Stomach smooth muscle (tissue), 2 donors: ENCODE data around the gene UGT8.
"Not testable (repeated sequence)": the region's sequence is repeated elsewhere in the genome, so short reads cannot be mapped to it uniquely, and the experiment has no call there.

ENCODE experiments used
- H3K27ac ChIP-seq: one replicate; pipeline ENCODE4 v1.7.0; 2013; ENCODE audit warnings: mild to moderate bottlenecking, low read length, inconsistent platforms
- H3K27me3 ChIP-seq, 2 donors: one replicate each; pipeline ENCODE4 v1.7.0; 2013; ENCODE audit warnings: low read length in 2 of 2; ENCODE audit not compliant: insufficient read depth in 2 of 2, control insufficient read depth in 1 of 2
- H3K36me3 ChIP-seq, 2 donors: one replicate each; pipeline ENCODE4 v1.7.0; 2013; ENCODE audit warnings: low read length in 2 of 2; ENCODE audit not compliant: control insufficient read depth in 2 of 2, insufficient read depth in 2 of 2
- H3K4me1 ChIP-seq: one replicate; pipeline ENCODE4 v1.7.0; 2013; ENCODE audit warnings: low read length; ENCODE audit not compliant: control insufficient read depth, insufficient read depth
- H3K4me3 ChIP-seq, 2 donors: one replicate each; pipeline ENCODE4 v1.7.0; 2013; ENCODE audit warnings: low read length in 2 of 2
- H3K9ac ChIP-seq, 2 donors: one replicate each; pipeline ENCODE4 v1.7.0; 2013; ENCODE audit warnings: low read length in 2 of 2, mild to moderate bottlenecking in 1 of 2
- H3K9me3 ChIP-seq, 2 donors: one replicate each; pipeline ENCODE4 v1.7.0; 2013; ENCODE audit warnings: low read length in 2 of 2; ENCODE audit not compliant: control insufficient read depth in 2 of 2
- donor health status: healthy.
- donor health status: Pancreatic carcinoma.

UGT8 gene

GRCh38 chr4:114590360-114590759 is 8.2 kb upstream of the UGT8 start:
- H3K27me3 ChIP-seq, H3K36me3 ChIP-seq, H3K4me3 ChIP-seq, H3K9ac ChIP-seq, H3K4me1 ChIP-seq, H3K9me3 ChIP-seq, H3K27ac ChIP-seq: not testable (repeated sequence)

- H3K36me3 ChIP-seq, result no peaks in the 10 kb centered on the region
- H3K27ac ChIP-seq, result no peak overlapping the region
- no peaks in the 10 kb centered on the region for H3K4me1 ChIP-seq
- H3K4me3 ChIP-seq, result no peak overlapping the region
- H3K27me3 ChIP-seq, result peaks cover 7% of the 10 kb centered on the region in 2 donors
- no peaks in the 10 kb centered on the region for H3K9me3 ChIP-seq
- no peak overlapping the region for H3K9ac ChIP-seq
Observed at GRCh38 chr4:114593526-114593925, 5.1 kb upstream of the UGT8 start.

- H3K4me3 ChIP-seq, result no peak overlapping the region
- H3K4me1 ChIP-seq, result peaks cover 12% of the 10 kb centered on the region
- no peak overlapping the region for H3K27ac ChIP-seq
- H3K27me3 ChIP-seq, result peaks cover 10% of the 10 kb centered on the region in 2 donors
- no peaks in the 10 kb centered on the region for H3K9me3 ChIP-seq
- no peaks in the 10 kb centered on the region for H3K36me3 ChIP-seq
- H3K9ac ChIP-seq, result no peak overlapping the region
Observed at GRCh38 chr4:114595207-114595606, 3.4 kb upstream of the UGT8 start.

GRCh38 chr4:114595921-114596320 is 2.7 kb upstream of the UGT8 start:
- Histone ChIP-seq H3K27me3 (peaks cover 10% of the 10 kb centered on the region in 2 donors), H3K27ac (no peak overlapping the region), H3K9ac (no peak overlapping the region), H3K9me3 (no peaks in the 10 kb centered on the region), H3K4me1 (peaks cover 12% of the 10 kb centered on the region), H3K4me3 (no peak overlapping the region), H3K36me3 (no peaks in the 10 kb centered on the region)

GRCh38 chr4:114597410-114598115 is 1.0 kb upstream of the UGT8 start:
- H3K9ac ChIP-seq, result no peak overlapping the region
- peaks cover 10% of the 10 kb centered on the region in 2 donors for H3K27me3 ChIP-seq
- H3K4me1 ChIP-seq, result peaks cover 12% of the 10 kb centered on the region
- H3K4me3 ChIP-seq, result peak overlapping the region; percentile 73 to 75
- no peaks in the 10 kb centered on the region for H3K36me3 ChIP-seq
- H3K27ac ChIP-seq, result no peak overlapping the region
- H3K9me3 ChIP-seq, result no peaks in the 10 kb centered on the region

- Histone ChIP-seq H3K36me3 (no peaks in the 10 kb centered on the region), H3K9ac (no peak overlapping the region), H3K4me1 (peaks cover 12% of the 10 kb centered on the region), H3K27me3 (peaks cover 10% of the 10 kb centered on the region in 2 donors), H3K4me3 (peak overlapping the region; percentile 70 to 75), H3K9me3 (no peaks in the 10 kb centered on the region), H3K27ac (no peak overlapping the region)
Observed at GRCh38 chr4:114599231-114599902, 760 bp downstream of the UGT8 start.

GRCh38 chr4:114599903-114600552 is 1.4 kb downstream of the UGT8 start:
- Histone ChIP-seq H3K9ac (no peak overlapping the region), H3K9me3 (no peaks in the 10 kb centered on the region), H3K4me3 (peak overlapping the region; percentile 70 to 75), H3K27ac (no peak overlapping the region), H3K27me3 (peaks cover 9 to 10% of the 10 kb centered on the region in 2 donors), H3K36me3 (no peaks in the 10 kb centered on the region), H3K4me1 (peaks cover 12% of the 10 kb centered on the region)

GRCh38 chr4:114600672-114601071 is 2.1 kb downstream of the UGT8 start:
- no peak overlapping the region for H3K4me3 ChIP-seq
- H3K4me1 ChIP-seq, result peaks cover 12% of the 10 kb centered on the region
- H3K36me3 ChIP-seq, result no peaks in the 10 kb centered on the region
- H3K27me3 ChIP-seq, result peaks cover 7 to 10% of the 10 kb centered on the region in 2 donors
- H3K9ac ChIP-seq, result no peak overlapping the region
- no peak overlapping the region for H3K27ac ChIP-seq
- no peaks in the 10 kb centered on the region for H3K9me3 ChIP-seq

- no peak overlapping the region for H3K4me3 ChIP-seq
Observed at GRCh38 chr4:114601304-114602052, 2.9 kb downstream of the UGT8 start.

GRCh38 chr4:114603497-114603896 is 4.9 kb downstream of the UGT8 start:
- Histone ChIP-seq H3K27me3 (peaks cover 3% of the 10 kb centered on the region in 2 donors), H3K36me3 (no peaks in the 10 kb centered on the region), H3K4me3 (no peak overlapping the region), H3K4me1 (peaks cover 12% of the 10 kb centered on the region), H3K27ac (no peak overlapping the region), H3K9me3 (no peaks in the 10 kb centered on the region), H3K9ac (no peak overlapping the region)

More at GRCh38 chr4:114601304-114602052, 2.9 kb downstream of the UGT8 start:
- H3K27me3 ChIP-seq, result peaks cover 7 to 10% of the 10 kb centered on the region in 2 donors
- H3K9ac ChIP-seq, result no peak overlapping the region
- no peak overlapping the region for H3K27ac ChIP-seq
- H3K36me3 ChIP-seq, result no peaks in the 10 kb centered on the region
- no peaks in the 10 kb centered on the region for H3K9me3 ChIP-seq
- peaks cover 12% of the 10 kb centered on the region for H3K4me1 ChIP-seq
